ENCODE measurements around the gene EML3.
A peak's percentile ranks its signal among the peaks of the same experiment; 100 is the strongest.
"Not testable (repeated sequence)": the region's sequence is repeated elsewhere in the genome, so short reads cannot be mapped to it uniquely, and the experiment has no call there.

Gene EML3

DNA sequence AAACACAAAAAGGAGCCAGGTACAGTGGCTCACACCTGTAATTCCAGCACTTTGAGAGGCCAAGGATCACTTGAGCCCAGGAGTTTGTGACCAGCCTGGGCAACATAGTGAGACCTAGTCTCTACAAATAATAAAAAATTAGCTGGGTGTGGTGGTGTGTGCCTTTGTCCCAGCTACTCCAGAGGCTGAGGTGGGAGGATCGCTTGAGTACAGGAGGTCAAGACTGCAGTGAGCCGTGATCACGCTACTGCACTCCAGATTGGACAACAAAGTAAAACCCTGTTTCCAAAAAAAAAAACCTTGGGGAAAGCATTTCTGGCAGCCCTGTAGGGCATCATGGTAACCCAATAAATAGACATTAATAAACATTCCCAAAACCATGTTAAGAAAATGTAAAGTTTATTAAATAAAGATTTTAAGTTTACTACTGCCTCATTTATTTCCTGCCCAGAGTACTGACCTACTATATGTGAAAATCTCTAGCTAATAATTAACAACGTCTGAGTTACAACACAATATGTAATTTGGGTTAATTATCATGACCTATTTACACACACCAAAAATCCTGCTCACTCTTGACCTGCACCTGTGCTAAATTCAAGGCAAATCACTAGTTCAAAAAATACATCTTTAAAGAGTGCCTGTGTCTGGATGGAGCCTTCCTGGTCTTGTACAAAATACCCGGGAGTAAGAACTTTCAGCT is 47.3 kb downstream of the EML3 start:
- H3K9ac ChIP-seq (ENCODE audit: low read length in 5 of 5), result no peak overlapping the region
- H3K9me3 ChIP-seq (ENCODE audit: control insufficient read depth in 5 of 5, low read length in 5 of 5), result no peaks in the 10 kb centered on the region
- no peaks in the 10 kb centered on the region for H3K27me3 ChIP-seq (ENCODE audit: control insufficient read depth in 5 of 5, insufficient read depth in 4 of 5, low read length in 5 of 5)
- H3K4me1 ChIP-seq (ENCODE audit: control insufficient read depth in 5 of 5, insufficient read depth in 5 of 5, low read length in 5 of 5), result peaks cover 9 to 18% (median 18%) of the 10 kb centered on the region in 5 donors
- no peak overlapping the region for H3K4me3 ChIP-seq (ENCODE audit: low read depth in 1 of 5, low read length in 5 of 5)
- no peak overlapping the region for H3K27ac ChIP-seq (ENCODE audit: low read depth, low read length)
- H3K36me3 ChIP-seq (ENCODE audit: control insufficient read depth in 5 of 5, insufficient read depth in 5 of 5, low read length in 5 of 5), result peaks cover 17 to 70% (median 45%) of the 10 kb centered on the region in 5 donors

DNA sequence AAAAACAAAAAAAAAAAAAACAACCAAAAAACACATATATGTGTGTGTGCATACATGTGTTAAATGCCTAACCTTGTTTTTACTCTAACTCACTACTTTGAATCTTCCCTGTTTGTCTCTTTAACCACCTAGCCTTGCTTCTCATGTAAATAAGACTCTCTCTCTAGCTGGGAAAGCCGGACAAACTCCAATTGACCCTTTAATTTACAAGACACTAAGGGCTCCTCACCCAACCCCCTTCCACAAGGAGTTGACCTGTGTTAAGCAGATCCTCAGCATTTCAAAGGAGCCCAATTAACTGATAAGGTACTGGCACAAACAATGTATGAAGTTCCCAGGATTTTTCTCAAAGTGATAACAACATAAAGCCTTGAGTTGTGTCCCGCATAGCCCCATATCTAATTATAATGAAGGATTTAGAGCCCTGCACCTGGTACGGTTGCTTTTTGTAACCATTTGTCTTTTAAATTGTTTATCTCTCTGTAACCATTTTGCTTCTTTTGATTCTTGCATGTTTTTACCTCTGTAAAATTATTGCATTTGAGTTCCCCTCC is 50.8 kb downstream of the EML3 start:
- not testable (repeated sequence) for H3K27me3 ChIP-seq (ENCODE audit: control insufficient read depth in 5 of 5, insufficient read depth in 4 of 5, low read length in 5 of 5); H3K4me3 ChIP-seq (ENCODE audit: low read depth in 1 of 5, low read length in 5 of 5); H3K9me3 ChIP-seq (ENCODE audit: control insufficient read depth in 5 of 5, low read length in 5 of 5); H3K9ac ChIP-seq (ENCODE audit: low read length in 5 of 5)
- Histone ChIP-seq H3K4me1 (ENCODE audit: control insufficient read depth in 5 of 5, insufficient read depth in 5 of 5, low read length in 5 of 5) (peaks cover 10 to 25% (median 21%) of the 10 kb centered on the region in 5 donors), H3K27ac (ENCODE audit: low read depth, low read length) (peak overlapping the region; percentile 85), H3K36me3 (ENCODE audit: control insufficient read depth in 5 of 5, insufficient read depth in 5 of 5, low read length in 5 of 5) (peaks cover 17 to 61% (median 44%) of the 10 kb centered on the region in 5 donors)

DNA sequence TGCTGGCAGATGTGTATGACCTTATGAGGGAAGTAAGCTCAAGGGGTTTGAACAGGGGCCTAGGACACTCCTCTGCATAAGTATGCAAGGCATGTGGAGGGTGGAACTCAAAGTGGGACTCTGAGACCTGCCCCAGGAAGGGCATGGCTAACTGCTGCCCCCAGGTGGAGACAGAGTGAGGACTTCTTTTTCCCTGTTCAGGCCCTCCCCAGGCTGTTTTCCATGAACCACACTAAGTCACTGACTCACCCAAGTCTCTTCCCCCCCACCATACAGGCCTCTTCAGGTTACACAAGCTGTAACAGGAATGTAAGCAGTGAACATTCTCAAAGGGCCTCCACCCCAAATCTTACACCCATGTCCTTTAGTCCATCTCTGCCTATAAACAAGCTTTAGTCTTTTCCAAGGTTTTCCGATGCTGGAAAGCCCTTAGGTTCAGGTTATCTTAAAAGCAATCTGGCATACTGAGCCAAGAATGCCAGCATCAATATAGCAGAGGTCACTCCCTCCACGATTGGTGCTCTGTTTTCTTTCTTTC is 51.9 kb downstream of the EML3 start:
- H3K9ac ChIP-seq (ENCODE audit: low read length in 5 of 5), result peak overlapping the region in 3 of 5 donors; percentile 55 to 57 (median 56)
- H3K4me1 ChIP-seq (ENCODE audit: control insufficient read depth in 5 of 5, insufficient read depth in 5 of 5, low read length in 5 of 5), result peaks cover 20 to 36% (median 32%) of the 10 kb centered on the region in 5 donors

DNA sequence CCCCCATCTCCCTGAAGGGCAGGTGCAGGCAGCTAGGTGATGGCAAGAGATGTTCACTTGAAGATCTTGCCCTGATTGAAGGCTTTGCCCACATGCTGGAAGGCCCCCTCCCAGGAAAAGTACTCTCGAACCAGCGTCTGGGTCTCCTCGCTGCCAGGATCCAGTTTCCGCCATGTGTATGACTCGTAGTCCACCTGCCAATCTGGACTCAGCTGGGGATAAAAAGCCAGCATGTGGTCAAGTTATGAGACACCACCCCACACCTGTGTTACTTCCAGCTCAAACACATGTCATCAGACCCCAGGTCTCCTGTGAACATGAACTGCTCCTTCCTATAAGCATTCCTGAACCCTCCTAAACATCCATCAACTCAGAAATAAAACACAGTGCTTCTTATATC is 52.9 kb downstream of the EML3 start:
- Histone ChIP-seq H3K27ac (ENCODE audit: low read depth, low read length) (peak overlapping the region; percentile 85), H3K9ac (ENCODE audit: low read length in 5 of 5) (peak overlapping the region in 2 of 5 donors; percentile 19 to 57), H3K36me3 (ENCODE audit: control insufficient read depth in 5 of 5, insufficient read depth in 5 of 5, low read length in 5 of 5) (peaks cover 4 to 41% (median 26%) of the 10 kb centered on the region in 5 donors), H3K4me1 (ENCODE audit: control insufficient read depth in 5 of 5, insufficient read depth in 5 of 5, low read length in 5 of 5) (peaks cover 24 to 46% (median 42%) of the 10 kb centered on the region in 5 donors)
- H3K27me3 ChIP-seq (ENCODE audit: control insufficient read depth in 5 of 5, insufficient read depth in 4 of 5, low read length in 5 of 5); H3K9me3 ChIP-seq (ENCODE audit: control insufficient read depth in 5 of 5, low read length in 5 of 5); H3K4me3 ChIP-seq (ENCODE audit: low read depth in 1 of 5, low read length in 5 of 5): not testable (repeated sequence)

More for the DNA sequence above, 51.9 kb downstream of the EML3 start:
- H3K27me3 ChIP-seq (ENCODE audit: control insufficient read depth in 5 of 5, insufficient read depth in 4 of 5, low read length in 5 of 5), result no peaks in the 10 kb centered on the region
- H3K9me3 ChIP-seq (ENCODE audit: control insufficient read depth in 5 of 5, low read length in 5 of 5), result no peaks in the 10 kb centered on the region
- peak overlapping the region; percentile 85 for H3K27ac ChIP-seq (ENCODE audit: low read depth, low read length)
- peaks cover 9 to 50% (median 33%) of the 10 kb centered on the region in 5 donors for H3K36me3 ChIP-seq (ENCODE audit: control insufficient read depth in 5 of 5, insufficient read depth in 5 of 5, low read length in 5 of 5)
- no peak overlapping the region for H3K4me3 ChIP-seq (ENCODE audit: low read depth in 1 of 5, low read length in 5 of 5)

DNA sequence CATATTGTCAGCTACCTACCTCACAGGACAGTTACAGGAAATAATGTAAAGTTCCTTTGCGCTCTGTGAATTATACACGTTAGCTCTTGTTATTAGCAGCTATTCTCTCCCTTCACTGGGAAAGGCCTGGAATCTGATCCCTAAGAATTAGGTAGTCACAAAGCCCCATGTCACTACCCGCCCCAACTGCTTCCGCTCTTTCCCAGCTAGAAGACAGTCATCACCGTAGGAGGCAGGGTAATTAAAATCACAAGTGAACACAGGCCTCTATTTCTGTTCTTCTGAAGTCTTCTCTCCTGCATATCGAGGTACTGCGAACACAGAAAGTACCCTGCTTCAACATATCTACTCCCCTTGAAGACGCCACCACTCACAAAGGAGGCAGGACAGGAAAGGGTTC is 53.4 kb downstream of the EML3 start:
- H3K27ac ChIP-seq (ENCODE audit: low read depth, low read length), result peak overlapping the region; percentile 85
- H3K4me3 ChIP-seq (ENCODE audit: low read depth in 1 of 5, low read length in 5 of 5), result no peak overlapping the region
- H3K4me1 ChIP-seq (ENCODE audit: control insufficient read depth in 5 of 5, insufficient read depth in 5 of 5, low read length in 5 of 5), result peaks cover 25 to 50% (median 46%) of the 10 kb centered on the region in 5 donors
- no peaks in the 10 kb centered on the region for H3K27me3 ChIP-seq (ENCODE audit: control insufficient read depth in 5 of 5, insufficient read depth in 4 of 5, low read length in 5 of 5)
- H3K9me3 ChIP-seq (ENCODE audit: control insufficient read depth in 5 of 5, low read length in 5 of 5), result no peaks in the 10 kb centered on the region
- peaks cover 4 to 41% (median 26%) of the 10 kb centered on the region in 5 donors for H3K36me3 ChIP-seq (ENCODE audit: control insufficient read depth in 5 of 5, insufficient read depth in 5 of 5, low read length in 5 of 5)
- H3K9ac ChIP-seq (ENCODE audit: low read length in 5 of 5), result no peak overlapping the region

DNA sequence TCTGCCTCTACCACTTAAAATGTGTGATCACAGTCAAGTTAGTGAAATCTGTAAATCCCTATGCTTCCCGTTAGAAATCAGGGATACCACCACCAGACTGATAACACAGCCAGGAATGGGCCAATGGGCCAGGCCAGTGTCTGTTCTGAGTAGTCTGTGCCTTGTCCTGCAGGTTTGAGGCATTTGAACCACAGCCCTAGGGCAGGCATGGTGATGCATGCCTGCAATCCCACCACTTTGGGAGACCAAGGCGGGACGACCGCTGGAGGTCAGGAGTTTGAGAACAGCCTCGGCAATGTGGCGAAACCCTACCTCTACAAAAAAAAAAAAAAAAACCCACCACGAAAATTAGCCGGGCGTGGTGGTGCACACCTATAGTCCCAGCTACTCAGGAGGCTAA is 53.9 kb downstream of the EML3 start:
- Histone ChIP-seq H3K27me3 (ENCODE audit: control insufficient read depth in 5 of 5, insufficient read depth in 4 of 5, low read length in 5 of 5) (no peaks in the 10 kb centered on the region), H3K9ac (ENCODE audit: low read length in 5 of 5) (no peak overlapping the region), H3K27ac (ENCODE audit: low read depth, low read length) (peak overlapping the region; percentile 85), H3K9me3 (ENCODE audit: control insufficient read depth in 5 of 5, low read length in 5 of 5) (no peaks in the 10 kb centered on the region), H3K4me3 (ENCODE audit: low read depth in 1 of 5, low read length in 5 of 5) (no peak overlapping the region), H3K4me1 (ENCODE audit: control insufficient read depth in 5 of 5, insufficient read depth in 5 of 5, low read length in 5 of 5) (peaks cover 27 to 55% (median 52%) of the 10 kb centered on the region in 5 donors), H3K36me3 (ENCODE audit: control insufficient read depth in 5 of 5, insufficient read depth in 5 of 5, low read length in 5 of 5) (peaks cover 4 to 38% (median 22%) of the 10 kb centered on the region in 5 donors)

DNA sequence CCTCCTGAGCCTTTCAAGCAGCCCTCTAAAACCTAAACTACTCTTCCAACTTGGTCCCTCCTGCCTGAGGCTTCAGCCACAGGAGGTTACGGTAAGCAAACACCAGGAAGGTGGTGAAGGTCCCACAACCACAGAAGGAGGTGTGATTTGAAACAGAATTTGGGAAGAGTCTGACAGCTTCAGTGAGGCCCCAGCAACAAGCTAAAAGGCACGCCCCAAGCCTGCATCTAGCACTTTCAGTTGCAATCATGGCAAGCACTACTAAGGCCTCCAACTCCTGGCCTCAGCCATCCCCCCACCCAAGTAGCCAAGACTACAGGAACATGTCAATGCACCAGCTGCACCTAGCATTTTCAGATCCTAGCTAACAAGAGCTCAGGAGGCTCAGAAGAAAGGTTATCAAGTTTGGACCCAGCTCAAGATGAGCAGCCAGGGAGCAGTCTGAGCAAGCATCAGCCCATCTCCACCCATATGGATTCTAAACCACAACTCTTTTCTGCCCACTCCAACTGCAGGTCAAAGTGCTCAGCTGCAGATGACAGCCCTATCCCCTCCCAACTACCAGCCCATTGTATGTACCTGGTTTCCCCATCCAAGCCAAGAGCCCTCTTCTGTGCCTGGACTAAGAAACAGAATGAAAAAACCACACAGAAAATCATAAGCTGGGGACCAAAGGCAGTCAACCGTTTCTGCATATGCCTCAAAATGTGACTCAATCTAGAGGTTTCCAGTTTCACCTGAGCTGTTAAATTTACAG is 55.5 kb downstream of the EML3 start:
- Histone ChIP-seq H3K4me3 (ENCODE audit: low read depth in 1 of 5, low read length in 5 of 5) (peak overlapping the region in 4 of 5 donors; percentile 3 to 41 (median 16)), H3K27ac (ENCODE audit: low read depth, low read length) (peak overlapping the region; percentile 99), H3K27me3 (ENCODE audit: control insufficient read depth in 5 of 5, insufficient read depth in 4 of 5, low read length in 5 of 5) (no peaks in the 10 kb centered on the region), H3K4me1 (ENCODE audit: control insufficient read depth in 5 of 5, insufficient read depth in 5 of 5, low read length in 5 of 5) (peaks cover 32 to 72% (median 68%) of the 10 kb centered on the region in 5 donors), H3K9ac (ENCODE audit: low read length in 5 of 5) (peak overlapping the region in 2 of 5 donors; percentile 47 to 48), H3K36me3 (ENCODE audit: control insufficient read depth in 5 of 5, insufficient read depth in 5 of 5, low read length in 5 of 5) (peaks cover 0 to 25% (median 16%) of the 10 kb centered on the region in 5 donors), H3K9me3 (ENCODE audit: control insufficient read depth in 5 of 5, low read length in 5 of 5) (no peaks in the 10 kb centered on the region)

DNA sequence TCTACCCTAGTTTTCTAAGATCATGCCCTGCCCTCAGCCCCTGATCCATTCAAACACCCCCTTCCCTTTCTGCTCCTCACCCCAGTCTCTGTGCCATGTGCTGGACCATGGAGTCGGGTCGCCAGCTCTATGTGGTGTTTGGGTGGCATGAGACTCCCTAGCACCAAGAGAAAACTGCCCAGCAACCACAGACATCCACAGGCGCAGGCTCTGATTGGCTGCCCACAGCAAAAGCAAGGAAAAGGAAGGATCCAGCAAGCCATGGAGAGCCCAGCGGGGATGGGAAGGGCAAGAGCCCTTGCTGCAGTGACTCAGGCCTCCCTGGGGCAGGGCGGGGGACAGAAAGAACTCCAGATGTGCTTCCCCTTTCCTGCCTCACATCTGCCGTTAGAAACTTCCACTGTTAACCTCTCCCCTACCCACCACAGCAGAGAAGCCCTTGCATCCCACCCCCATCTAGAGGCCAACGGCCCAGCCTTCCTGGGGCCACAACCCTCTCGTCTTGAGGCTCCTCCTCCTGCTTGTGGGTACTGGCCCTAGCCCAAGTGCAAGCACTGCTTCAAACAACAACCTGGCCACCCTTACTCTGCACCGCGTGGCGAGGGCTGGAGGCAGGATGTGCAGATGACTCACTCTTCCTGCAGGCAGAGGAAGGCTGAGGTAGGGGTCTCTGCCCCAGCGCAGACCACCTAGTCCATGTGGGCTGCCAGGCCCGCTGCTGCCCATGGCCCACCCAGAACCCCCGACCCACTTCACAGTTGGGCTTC is 56.3 kb downstream of the EML3 start:
- no peaks in the 10 kb centered on the region for H3K9me3 ChIP-seq (ENCODE audit: control insufficient read depth in 5 of 5, low read length in 5 of 5)
- H3K27me3 ChIP-seq (ENCODE audit: control insufficient read depth in 5 of 5, insufficient read depth in 4 of 5, low read length in 5 of 5), result no peaks in the 10 kb centered on the region
- peaks cover 0 to 21% (median 16%) of the 10 kb centered on the region in 5 donors for H3K36me3 ChIP-seq (ENCODE audit: control insufficient read depth in 5 of 5, insufficient read depth in 5 of 5, low read length in 5 of 5)
- H3K27ac ChIP-seq (ENCODE audit: low read depth, low read length), result peak overlapping the region; percentile 99
- H3K4me1 ChIP-seq (ENCODE audit: control insufficient read depth in 5 of 5, insufficient read depth in 5 of 5, low read length in 5 of 5), result peaks cover 35 to 79% (median 75%) of the 10 kb centered on the region in 5 donors
- H3K9ac ChIP-seq (ENCODE audit: low read length in 5 of 5), result peak overlapping the region; percentile 3 to 75 (median 51)
- peak overlapping the region; percentile 3 to 57 (median 41) for H3K4me3 ChIP-seq (ENCODE audit: low read depth in 1 of 5, low read length in 5 of 5)

DNA sequence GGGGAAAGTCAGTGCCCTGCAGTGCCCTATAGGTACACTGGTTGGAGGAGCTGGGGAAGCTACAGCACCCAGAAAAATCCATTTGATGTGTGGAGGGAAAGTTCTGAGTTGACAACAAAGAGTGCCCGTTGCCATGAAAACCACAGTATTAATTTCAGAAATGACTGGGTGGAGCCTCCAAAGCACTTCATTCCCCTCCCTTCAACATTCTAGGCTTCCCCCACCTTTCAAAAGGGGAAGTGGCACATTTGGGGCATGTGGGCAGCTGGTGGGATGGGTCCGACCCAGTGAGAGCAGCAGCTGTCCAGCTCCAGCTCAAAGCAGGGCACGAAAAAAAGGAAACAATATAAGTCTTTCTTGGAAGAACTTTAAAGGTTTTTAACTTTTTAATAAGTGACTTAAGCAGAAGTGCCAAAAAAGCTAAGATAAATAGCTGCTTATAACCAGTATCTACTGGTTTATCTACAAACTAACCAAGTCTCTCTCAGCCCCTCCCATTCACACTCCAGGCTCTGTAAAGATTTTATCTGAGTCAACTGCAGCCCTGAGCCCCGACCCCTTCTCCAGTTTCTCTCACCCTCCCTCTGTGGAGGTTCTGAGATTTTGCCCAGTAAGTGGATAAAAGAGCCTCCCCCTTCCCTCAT is 57.0 kb downstream of the EML3 start:
- Histone ChIP-seq H3K27ac (ENCODE audit: low read depth, low read length) (peak overlapping the region; percentile 99), H3K4me1 (ENCODE audit: control insufficient read depth in 5 of 5, insufficient read depth in 5 of 5, low read length in 5 of 5) (peaks cover 32 to 80% (median 74%) of the 10 kb centered on the region in 5 donors), H3K4me3 (ENCODE audit: low read depth in 1 of 5, low read length in 5 of 5) (peak overlapping the region; percentile 3 to 54 (median 30)), H3K9ac (ENCODE audit: low read length in 5 of 5) (peak overlapping the region; percentile 3 to 75 (median 51)), H3K36me3 (ENCODE audit: control insufficient read depth in 5 of 5, insufficient read depth in 5 of 5, low read length in 5 of 5) (peaks cover 0 to 21% (median 16%) of the 10 kb centered on the region in 5 donors), H3K27me3 (ENCODE audit: control insufficient read depth in 5 of 5, insufficient read depth in 4 of 5, low read length in 5 of 5) (no peaks in the 10 kb centered on the region), H3K9me3 (ENCODE audit: control insufficient read depth in 5 of 5, low read length in 5 of 5) (no peaks in the 10 kb centered on the region)

Measured in subcutaneous abdominal adipose tissue (tissue), 5 donors.